NCI-H1694 (cell line): ENCODE results near the gene PEX14.

Experiments
- DNase-seq: peaks from one replicate; lab custom pipeline; 2025; lab: John Stamatoyannopoulos, UW

Gene PEX14

DNA sequence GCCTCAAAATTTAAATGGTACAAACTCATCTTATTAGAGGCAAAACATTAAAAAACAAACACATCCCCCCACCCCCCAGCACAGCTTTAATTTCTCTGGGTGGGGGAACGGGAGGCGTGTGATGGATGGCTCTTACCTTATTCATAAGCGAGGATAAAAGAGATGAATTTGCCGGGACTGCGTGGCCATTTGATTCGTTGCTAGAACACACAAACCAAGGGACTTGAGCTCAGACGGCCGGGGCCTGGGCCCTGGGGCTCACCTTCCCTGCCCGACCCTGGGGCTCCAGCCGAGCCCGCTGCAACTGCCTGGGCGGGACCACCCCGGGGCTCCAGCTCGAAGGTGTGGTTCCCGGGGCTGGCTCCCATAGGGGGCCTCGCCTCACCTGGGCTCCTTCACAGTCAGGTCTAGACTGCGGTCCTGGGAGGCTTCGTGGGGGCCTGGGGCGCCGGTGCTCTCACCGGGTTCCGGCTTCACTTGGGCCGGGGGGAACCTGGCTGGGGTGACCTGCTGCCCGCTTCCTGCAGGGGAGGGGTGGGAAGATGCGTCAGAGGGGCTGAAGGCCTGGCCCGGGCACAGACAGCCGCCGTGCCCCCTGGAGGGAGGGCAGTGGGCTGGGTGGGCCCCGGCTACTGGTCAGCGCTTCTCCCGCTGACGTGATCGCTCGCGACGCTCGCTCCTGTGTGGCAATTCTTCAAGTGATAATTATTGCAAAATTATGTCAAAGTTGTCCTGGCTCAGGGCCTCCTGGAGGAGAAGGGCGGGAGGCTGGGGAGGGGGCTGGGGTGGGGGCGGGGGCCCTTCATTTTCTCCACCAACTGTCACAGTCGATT lies 176.0 kb downstream of the PEX14 start:
- DNase-seq, result no peak

DNA sequence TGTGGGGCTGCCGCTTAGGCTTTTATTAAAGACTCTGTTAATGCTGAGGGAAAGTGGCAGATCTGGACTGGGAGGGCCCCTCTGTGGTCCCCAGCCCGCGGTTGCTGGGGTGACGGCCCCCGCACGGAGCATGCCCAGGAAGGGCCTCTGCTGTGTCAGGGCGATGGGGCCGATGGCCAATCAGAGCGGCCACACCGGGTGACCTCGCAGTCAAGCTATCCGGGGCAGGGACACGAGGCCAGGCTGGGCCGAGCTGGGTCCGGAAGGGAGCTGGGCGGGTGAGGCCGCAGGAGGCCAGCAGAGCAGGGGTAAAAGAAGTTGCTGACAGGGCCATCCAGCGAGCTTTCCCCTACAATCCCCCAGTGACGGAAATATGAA lies 176.6 kb downstream of the PEX14 start:
- DNase-seq, result no peak

DNA sequence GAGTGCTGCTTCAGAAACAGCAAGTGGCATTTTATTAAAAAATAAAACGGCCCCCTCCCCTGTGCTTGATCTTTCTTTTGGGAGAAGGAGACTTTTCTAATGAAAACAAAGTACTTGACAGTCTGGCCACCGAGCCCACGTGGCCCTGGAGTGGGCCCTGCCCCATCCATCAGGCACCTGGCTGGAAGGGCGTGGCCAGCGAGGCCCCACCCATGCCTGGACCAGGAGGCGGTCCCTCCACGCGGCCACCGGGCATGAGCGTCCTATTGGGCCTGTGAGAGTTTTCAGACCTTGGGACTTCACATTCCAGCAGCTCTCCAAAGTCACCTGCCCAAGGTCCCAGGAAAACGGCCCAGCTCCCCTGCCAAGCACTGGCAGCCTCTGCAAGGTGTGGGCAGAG lies 177.0 kb downstream of the PEX14 start:
- no peak for DNase-seq

DNA sequence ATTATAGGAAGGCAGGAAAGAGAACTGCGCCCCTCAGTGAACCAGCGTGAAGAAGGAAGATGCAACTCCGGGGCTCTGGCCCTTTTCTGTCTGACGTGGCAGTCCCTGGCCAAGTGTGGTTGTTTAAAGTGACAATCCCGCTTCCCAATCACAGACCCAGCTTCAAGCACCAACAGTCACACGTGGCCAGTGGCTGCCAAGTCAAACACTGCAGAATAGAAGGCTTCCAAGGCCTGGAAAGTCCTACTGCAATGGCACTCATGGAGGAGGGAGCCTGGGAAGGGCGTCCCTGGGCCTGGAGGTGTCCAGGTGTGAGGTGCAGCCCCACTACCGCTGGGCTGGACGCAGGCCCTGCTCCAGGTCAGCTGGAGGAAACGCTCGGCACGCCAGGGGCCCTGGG lies 177.9 kb downstream of the PEX14 start:
- no peak for DNase-seq

DNA sequence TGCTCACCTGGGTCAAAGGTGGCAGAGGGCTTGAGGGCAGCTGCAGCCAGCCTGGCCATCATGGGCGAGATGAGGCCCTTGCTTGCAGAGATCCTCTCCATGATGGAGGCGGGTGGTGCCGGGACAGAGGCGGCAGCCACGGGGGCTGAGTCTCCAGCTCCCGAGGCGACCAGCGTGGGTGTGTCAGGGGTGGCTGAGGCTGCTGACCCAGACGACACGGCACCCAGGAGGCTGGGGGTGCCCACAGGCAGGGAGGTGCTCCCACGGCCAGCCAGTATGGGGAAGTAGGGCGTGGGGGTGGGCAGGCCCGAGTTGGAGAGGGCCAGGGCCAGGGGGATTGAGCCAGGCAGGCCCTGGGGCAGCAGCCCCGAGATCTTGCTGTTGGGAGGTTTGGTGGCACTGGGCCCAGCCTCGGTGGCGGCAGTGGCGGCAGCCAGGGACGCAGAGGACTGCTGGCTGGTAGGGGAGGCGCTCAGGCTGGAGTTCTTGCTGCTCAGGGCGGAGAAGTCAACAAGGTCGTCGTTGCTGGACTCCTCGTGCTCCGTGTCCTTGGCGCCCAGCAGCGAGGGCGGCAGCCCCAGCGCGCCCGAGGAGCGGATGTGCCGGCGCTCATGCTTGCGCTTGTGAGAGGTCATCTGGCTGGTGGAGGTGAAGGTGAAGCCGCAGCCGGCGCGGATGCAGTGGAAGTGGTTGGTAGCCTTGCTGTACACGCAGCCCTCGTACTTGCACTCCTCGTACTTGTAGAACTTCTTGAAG lies 178.8 kb downstream of the PEX14 start:
- no peak for DNase-seq

DNA sequence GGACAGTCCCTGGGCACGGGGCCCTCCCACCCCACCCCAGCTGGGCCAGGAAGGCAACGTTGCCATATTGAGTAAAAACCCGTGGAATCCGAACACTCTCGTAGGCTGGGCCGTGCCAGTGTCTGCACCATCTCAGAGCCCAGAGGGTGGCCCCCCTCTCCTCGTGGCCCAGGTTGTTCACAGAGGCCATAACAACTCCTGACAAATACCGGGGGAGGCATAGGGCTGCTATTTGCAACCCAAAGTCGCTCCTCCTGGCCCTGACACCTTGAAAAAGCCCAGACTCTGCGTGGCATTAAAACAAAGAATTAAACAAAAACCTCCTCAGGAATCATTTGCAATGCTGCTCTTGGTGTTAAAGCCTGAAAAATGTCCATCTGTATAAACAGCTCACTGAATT lies 180.3 kb downstream of the PEX14 start:
- no peak for DNase-seq

DNA sequence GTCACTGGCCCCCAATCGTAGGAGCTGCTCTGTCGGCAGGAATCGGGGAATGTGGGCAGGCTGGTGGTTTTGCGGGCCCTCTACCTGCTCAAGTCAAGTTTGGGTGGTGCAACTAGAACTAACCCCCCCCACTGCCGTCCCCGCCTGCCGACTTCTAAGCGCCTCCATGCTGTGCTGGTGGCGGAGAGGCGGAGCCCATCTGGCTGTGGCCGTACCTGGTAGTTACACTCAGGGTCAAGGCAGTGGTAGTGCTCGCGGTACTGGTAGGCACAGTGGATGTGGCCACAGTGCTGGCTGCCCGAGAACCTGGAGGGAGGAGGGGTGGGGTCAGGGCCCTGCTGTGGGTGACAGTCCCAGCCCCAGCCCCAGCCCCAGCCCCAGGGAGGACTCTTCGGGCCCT lies 181.7 kb downstream of the PEX14 start:
- no peak for DNase-seq

DNA sequence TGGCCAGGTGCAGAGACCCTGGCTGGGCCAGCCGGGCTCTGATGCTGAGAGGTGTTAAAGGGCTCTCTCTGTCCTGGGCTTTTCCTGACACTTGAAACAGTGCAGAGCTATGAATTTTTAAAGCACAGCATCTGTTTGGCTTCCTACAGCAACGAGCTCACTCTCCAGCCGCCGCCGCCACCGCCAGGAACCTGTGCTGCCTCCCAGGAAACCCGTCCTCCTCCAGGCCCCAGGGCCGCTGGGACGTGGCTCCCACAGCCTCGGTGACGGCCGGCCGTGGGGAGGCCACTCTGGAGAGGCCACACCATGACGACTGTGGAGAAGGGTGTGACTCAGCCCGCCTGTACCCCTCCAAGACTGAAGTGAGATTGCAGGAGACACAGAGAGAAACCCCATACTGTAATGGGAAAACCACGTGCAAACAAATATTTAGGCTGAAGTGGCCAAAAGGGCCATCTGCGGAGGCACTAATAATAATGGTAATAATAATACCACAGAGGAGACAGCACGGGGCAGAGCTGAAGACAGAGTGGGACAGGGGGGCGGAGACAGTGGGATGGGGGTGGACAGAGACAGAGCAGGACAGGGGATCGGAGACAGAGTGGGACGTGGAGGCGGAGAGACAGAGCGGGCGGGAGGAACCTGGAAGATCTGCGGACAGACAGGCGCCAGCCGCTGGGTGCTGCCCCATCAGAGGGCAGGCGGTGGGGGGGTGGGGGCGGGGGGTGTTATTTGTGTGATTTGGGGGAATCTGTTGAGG lies 182.5 kb downstream of the PEX14 start:
- no peak for DNase-seq

DNA sequence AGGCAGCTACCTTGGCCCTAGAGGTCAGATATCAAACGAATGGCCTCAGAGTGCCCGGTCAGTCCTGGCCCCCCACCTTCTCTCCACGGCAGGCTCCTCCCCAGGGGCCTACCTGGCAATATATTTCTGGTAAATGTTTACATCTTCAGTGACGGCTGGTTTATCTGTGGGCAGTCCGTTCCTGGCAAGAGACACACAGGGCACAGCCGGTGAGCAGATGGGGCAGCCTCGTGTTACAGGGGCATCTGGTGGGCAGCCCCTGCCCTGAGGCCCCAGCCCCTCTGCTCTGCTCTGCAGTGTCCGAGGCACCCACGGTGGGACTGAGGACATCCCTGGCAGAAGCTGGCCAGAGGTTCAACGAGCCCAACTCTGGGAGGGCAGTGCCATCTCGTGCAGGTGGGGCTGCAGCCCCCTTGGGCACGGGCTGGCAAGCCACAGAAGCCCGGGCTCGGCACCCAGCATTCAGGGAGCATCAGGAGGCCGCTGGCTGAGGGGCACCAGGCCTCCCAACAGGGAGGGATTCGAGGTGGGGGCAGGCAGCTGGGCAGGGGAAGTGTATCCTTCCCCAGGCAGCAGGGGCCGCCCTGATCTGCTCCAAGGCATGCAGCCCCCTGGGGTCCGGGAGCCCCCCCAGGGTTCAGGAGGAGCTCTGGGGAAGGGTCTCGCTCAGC lies 183.8 kb downstream of the PEX14 start:
- DNase-seq, result no peak

DNA sequence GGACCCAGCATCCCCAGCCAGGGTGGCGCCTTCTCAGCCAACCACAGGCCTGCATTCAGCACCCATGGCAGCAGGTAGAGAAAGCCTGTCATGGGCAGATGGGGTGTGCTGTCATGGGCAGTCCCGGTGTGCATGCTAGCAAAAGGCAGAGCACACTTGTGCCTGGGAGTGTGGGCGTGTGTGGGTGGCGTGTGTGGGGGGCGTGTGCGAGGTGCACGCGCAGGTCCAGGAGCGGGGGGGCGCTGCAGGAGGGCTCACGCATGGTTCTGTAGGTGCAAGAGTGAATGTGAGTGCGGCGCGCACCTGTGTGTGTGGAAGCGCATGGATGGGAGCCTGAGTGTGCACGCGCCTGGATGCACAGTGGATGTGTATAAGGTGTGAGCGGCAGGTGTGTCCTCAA lies 184.5 kb downstream of the PEX14 start:
- no peak for DNase-seq

DNA sequence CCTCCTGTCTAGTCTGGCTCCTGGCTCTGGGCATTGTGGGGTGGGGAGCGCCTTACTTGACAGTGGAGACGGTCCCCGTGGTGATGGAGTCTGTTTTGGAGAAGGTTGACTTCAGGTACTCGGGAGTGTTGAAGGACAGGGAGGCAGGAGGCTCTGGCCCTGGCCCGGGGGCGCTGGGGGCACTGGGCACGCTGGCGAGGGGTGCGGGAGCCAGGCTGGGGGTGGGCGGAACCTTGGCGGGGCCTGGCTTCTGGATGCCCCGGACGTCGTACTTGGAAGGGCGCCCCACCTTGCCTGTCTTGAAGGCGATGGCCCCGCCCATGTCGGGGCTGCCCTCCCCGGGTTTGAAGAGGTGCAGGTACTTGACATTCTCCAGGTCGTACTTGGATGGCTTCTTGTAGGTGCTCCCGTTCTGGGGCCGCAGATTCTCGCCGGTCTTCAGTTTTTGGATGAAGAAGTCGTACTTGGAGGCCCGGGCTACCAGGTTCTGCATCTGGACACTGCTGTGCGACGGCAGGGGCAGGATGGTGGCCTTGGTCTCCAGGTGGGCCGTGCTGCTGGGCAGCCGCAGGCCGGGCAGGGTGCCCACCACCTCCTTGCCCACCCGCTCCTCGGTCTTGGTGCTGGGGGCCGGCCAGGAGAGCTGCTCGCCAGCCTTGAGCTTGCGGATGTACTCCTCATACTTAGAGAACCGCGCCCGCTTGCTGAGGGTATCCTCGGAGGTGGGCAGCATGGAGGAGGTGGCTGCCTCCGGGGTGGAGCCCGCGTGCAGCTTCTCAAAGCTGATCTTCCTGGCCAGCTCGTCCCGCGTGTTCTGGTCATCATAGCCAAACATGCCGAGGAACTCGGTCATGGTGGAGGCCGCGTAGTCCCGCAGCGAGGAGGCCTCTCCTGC lies 185.1 kb downstream of the PEX14 start:
- DNase-seq, result no peak

DNA sequence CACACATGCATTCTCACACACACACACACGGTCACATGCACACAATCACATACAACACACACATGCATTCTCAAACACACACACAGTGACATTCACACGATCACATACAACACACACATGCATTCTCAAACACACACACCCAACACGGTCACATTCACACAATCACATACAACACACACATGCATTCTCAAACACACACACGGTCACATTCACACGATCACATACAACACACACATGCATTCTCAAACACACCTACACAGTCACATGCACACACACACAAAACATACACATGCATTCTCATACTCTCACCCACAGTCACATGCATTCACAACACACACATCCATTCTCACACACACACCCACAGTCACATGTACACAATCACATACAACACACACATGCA lies 186.7 kb downstream of the PEX14 start:
- DNase-seq, result no peak

DNA sequence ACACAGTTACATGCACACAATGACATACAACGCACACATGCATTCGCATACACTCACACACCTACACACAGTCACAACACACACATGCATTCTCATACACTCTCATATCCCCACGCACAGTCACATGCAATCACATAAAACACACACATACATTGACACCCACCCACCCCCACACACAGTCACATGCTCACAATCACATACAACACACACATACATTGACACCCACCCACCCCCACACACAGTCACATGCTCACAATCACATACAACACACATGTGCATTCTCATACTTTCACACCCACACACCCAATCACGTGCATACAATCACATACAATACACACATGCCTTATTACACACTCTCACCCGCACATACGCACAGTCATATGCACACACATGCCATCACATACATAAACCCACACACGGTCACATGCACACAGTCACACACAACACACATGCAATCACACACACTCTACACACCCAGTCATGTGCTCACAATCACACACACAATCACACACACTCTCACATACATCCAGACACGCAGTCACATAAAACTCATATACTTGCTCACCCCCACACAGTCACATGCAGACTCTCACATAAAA lies 187.4 kb downstream of the PEX14 start:
- no peak for DNase-seq

DNA sequence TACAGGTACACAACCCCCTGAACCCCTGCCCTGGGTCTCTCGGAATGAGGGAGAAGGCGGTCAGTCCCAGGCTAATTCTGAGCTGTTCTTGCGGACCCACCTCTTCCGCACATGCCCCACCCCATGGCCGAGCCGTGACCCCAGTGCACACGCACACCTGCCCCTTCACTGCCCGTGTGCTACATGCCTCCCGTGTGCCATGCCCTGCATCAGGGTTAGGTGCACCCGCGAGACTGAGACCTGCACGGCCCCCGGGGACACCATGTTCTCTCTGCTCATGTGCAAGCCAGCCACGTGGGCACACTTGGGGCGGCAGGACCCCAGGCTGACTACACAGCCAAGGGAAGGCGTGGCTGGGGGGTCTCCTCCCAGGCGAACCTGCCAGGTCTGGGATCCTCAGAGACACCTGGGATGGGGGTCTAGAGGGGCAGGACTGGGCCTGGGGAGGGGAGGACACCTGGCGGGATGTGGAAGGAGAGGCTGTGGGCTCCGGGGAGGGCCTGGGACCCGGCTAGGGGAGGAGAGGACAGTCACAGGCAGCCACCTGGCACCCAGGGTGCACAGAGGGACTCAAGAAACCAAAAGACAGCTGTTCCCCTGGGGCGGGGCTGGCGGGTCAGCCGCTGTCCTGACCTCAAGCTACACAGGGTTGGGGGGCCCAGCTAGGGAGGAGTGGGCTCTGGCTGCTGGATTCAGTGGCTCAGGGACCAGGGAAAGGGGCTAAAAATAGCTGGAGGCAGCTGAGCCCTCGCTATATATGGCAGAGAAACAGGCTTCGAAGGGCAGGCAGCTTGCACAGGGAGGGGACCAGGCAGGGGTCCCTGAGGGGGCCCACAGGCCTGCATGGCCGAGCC lies 188.3 kb downstream of the PEX14 start:
- no peak for DNase-seq

DNA sequence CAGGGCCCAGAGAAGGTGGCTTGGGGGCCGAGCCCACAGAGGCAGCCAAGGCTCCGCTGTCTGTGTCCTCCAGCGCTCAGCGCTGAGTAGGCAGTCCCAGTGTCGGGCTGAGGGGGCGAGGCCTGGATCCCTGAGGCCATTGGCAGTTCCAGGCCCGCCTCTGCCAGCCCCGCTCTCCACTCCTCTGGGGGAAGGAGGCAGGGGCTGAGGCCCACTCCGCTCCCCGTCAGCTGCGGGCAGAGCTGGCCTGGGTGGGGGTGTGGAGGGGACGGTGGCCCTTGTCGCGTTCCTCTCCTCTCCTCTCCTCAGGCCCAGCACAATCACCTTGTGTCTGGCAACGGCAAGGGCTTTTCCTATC lies 188.9 kb downstream of the PEX14 start:
- DNase-seq, result peak; percentile 36

DNA sequence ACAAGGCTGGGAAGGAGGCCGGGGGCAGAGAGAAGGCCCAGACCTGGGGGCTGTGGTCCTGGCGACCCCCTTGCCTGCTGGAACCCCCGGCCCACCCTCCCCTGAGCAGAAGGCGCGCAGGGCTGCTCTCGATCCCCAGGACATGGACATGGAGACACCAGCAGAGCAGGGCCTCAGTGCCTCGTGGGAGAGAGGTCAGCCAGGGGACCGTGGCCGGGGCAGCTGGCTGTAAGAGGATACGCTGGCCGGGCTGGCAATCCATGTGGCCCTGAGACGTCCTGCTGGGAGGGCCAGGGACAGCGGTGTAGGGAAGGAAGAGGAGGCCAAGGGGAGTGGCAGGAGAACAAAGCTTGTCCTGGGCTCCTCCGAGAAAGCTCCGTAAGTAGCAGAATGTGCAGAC lies 189.5 kb downstream of the PEX14 start:
- no peak for DNase-seq

DNA sequence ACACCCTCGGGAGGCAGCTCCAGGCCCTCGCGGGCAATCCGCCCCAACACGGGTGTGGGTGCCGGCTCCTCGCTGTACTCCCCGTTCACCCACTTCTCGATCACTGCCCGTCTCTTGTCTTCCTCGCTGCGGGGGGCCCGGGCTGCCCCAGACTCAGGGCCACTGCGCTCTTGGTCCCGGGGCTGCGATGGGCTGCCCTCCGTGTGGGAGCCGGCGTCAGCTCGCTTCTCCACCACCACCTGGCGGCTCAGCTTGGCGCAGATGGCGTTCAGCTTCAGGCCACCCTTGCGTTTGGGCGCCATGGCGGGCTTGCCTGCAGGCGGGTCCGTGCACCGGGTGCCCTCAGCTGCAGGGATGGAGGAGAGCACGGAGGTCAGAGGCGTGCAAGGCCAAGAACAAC lies 190.5 kb downstream of the PEX14 start:
- no peak for DNase-seq

DNA sequence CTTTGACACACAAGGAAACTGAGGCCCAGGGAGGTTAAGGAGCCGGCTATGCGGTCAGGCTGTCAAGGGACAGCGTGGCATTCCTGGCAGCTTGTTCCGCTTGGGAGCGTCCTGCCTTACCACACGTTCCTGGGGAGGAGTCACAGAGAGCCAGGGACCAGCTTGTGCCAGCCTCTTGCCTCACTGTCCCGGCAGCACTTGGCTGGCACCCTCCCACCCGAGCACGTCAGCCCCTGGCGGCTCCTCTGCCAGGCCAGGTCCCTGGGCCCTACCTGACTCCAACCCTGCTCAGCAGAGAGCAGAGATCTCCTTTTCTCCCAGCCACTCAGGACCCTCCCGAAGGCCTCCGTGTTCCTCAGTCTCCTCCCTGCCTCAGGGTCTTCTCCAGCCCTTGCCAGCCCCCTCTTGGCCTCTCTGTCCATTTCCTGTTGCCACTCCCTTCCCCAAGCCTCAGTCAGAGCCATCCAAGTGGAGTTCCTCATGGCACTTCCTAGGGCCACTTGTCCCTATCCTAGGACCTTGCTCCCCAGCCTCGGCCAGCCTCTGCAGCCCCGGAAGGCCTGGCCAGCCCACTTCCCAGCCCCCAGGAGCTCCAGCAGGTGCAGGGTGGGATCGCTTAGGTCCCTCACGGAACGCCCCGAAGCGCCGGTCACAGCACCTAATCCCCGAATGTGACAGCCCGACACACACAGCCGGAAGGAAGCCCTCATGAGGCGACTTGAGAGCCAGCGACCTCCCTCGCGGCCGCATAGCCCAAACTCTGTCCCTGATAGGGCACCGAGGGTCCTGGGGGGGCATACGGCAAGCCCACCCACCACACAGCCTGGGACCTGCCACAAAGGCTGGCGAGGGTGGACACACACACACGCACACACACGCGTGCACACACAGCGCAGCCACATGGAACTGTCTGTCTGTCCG lies 191.4 kb downstream of the PEX14 start:
- no peak for DNase-seq
